GM23248 (cell line): Measurements from ENCODE around the gene NXPH4.

Experiments used
- EZH2 ChIP-seq: fragments of 200-600 bp; sonication (generic); IDR thresholded peaks from 2 replicates; pipeline ENCODE4 v1.6.1; 2018; ENCODE audit warnings: antibody characterized with exemption, mild to moderate bottlenecking; ENCODE audit not compliant: insufficient read depth, poor library complexity, severe bottlenecking
- EZH2phosphoT487 ChIP-seq: fragments of 200-600 bp; sonication (generic); IDR thresholded peaks from 2 replicates; pipeline ENCODE4 v1.6.1; 2018; ENCODE audit warnings: antibody characterized with exemption, moderate library complexity, mild to moderate bottlenecking, low read depth; ENCODE audit not compliant: insufficient read depth

DNA sequence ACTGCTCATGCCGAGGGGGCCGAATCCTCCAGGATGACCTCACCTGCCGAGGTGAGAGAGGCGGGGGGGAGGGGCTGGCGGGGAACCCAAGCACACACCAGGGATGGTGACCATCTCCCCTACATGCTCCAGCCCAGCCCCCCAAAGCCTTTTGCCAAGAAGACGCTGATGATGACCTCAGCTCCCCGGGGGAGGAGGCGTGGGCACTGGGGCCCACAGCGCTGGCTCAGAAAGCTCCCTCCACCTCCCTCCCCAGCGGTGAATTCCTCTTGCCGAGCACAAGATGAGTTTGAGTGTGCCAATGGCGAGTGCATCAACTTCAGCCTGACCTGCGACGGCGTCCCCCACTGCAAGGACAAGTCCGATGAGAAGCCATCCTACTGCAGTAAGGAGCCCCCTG is 23.7 kb upstream of the NXPH4 start:
- TF ChIP-seq EZH2 = no peak
- TF ChIP-seq EZH2phosphoT487 = no peak
